Coronary artery (tissue), 2 donors: ENCODE measurements around the gene VGLL4.

Experiments
- DNase-seq: peaks from one replicate; pipeline ENCODE4 v3.0.0-alpha.2; 2017; ENCODE audit warnings: low spot score
- H3K27ac ChIP-seq, 2 donors: fragments of 200-600 bp; sonication (generic); one replicate each; pipeline ENCODE4 v1.5.1; 2016 to 2019
- H3K4me3 ChIP-seq: fragments of 200-600 bp; sonication (generic); 2 replicates; pipeline ENCODE4 v1.5.1; 2016; ENCODE audit warnings: mild to moderate bottlenecking, moderate library complexity
- CTCF ChIP-seq: fragments of 200-600 bp; sonication (generic); IDR thresholded peaks from one replicate; pipeline ENCODE4 v1.5.1; 2019; ENCODE audit warnings: antibody characterized with exemption

The VGLL4 gene

GRCh38 chr3:11661827-11662226 is 18.1 kb upstream of the VGLL4 start:
- no peak for TF ChIP-seq CTCF
- peak; percentile 74 for DNase-seq
- Histone ChIP-seq H3K27ac (peak overlapping the region; percentile 21 to 54), H3K4me3 (no peak overlapping the region)

GRCh38 chr3:11661052-11661656 is 17.4 kb upstream of the VGLL4 start:
- Histone ChIP-seq H3K4me3 (no peak overlapping the region), H3K27ac (peak overlapping the region; percentile 54 to 67)
- TF ChIP-seq CTCF: no peak
- DNase-seq: peak; percentile 36

GRCh38 chr3:11660242-11660641 is 16.5 kb upstream of the VGLL4 start:
- Histone ChIP-seq H3K27ac (peak overlapping the region in 1 of 2 donors; percentile 34), H3K4me3 (no peak overlapping the region)
- TF ChIP-seq CTCF: no peak
- peak; percentile 16 for DNase-seq

- TF ChIP-seq CTCF: no peak
- Histone ChIP-seq H3K27ac (no peak overlapping the region), H3K4me3 (no peak overlapping the region)
- peak; percentile 21 for DNase-seq
Measured at GRCh38 chr3:11658180-11658579, 14.5 kb upstream of the VGLL4 start.

- TF ChIP-seq CTCF: no peak
- H3K27ac ChIP-seq: no peak overlapping the region
- H3K4me3 ChIP-seq: no peak overlapping the region
- peak; percentile 58 for DNase-seq
Measured at GRCh38 chr3:11655196-11655928, 11.6 kb upstream of the VGLL4 start.

- TF ChIP-seq CTCF: no peak
- no peak for DNase-seq
Measured at GRCh38 chr3:11654166-11654565, 10.5 kb upstream of the VGLL4 start.

More at GRCh38 chr3:11654166-11654565, 10.5 kb upstream of the VGLL4 start:
- H3K4me3 ChIP-seq: no peak overlapping the region
- H3K27ac ChIP-seq: no peak overlapping the region
